ENCODE measurements around the gene KIRREL3. TPM values are rescaled to one million over a fixed set of nuclear protein-coding genes. Genes with fewer than 3 reads are reported as not detected.

Gene KIRREL3
- polyA plus RNA-seq, 1 donor = 2.1 TPM

- no peak for DNase-seq
Observed at GRCh38 chr11:126782810-126783209, 217.8 kb downstream of the KIRREL3 start.

GRCh38 chr11:126781942-126782341 is 218.6 kb downstream of the KIRREL3 start:
- DNase-seq = no peak

- DNase-seq = no peak
Observed at GRCh38 chr11:126776119-126776518, 224.5 kb downstream of the KIRREL3 start.

GRCh38 chr11:126772267-126772666 is 228.3 kb downstream of the KIRREL3 start:
- DNase-seq = no peak

GRCh38 chr11:126768702-126769101 is 231.9 kb downstream of the KIRREL3 start:
- DNase-seq = peak; percentile 34

- DNase-seq = no peak
Observed at GRCh38 chr11:126766440-126766839, 234.1 kb downstream of the KIRREL3 start.

GRCh38 chr11:126765196-126765595 is 235.4 kb downstream of the KIRREL3 start:
- no peak for DNase-seq

- no peak for DNase-seq
Observed at GRCh38 chr11:126764231-126764630, 236.3 kb downstream of the KIRREL3 start.

- DNase-seq = no peak
Observed at GRCh38 chr11:126756855-126757254, 243.7 kb downstream of the KIRREL3 start.

GRCh38 chr11:126756421-126756820 is 244.1 kb downstream of the KIRREL3 start:
- DNase-seq = no peak

GRCh38 chr11:126755526-126755925 is 245.0 kb downstream of the KIRREL3 start:
- DNase-seq = no peak

- no peak for DNase-seq
Observed at GRCh38 chr11:126754591-126755426, 245.8 kb downstream of the KIRREL3 start.

- no peak for DNase-seq
Observed at GRCh38 chr11:126753990-126754389, 246.6 kb downstream of the KIRREL3 start.

- DNase-seq = no peak
Observed at GRCh38 chr11:126751242-126751641, 249.3 kb downstream of the KIRREL3 start.

GRCh38 chr11:126748793-126749192 is 251.8 kb downstream of the KIRREL3 start:
- DNase-seq = no peak

GRCh38 chr11:126748100-126748791 is 252.3 kb downstream of the KIRREL3 start:
- DNase-seq = peak; percentile 81

- no peak for DNase-seq
Observed at GRCh38 chr11:126747315-126747714, 253.3 kb downstream of the KIRREL3 start.

- DNase-seq = no peak
Observed at GRCh38 chr11:126746443-126746842, 254.1 kb downstream of the KIRREL3 start.

- no peak for DNase-seq
Observed at GRCh38 chr11:126744699-126745098, 255.9 kb downstream of the KIRREL3 start.

- DNase-seq = no peak
Observed at GRCh38 chr11:126743628-126744027, 256.9 kb downstream of the KIRREL3 start.

GRCh38 chr11:126742582-126742981 is 258.0 kb downstream of the KIRREL3 start:
- no peak for DNase-seq

- no peak for DNase-seq
Observed at GRCh38 chr11:126740846-126741245, 259.7 kb downstream of the KIRREL3 start.

- no peak for DNase-seq
Observed at GRCh38 chr11:126739499-126740145, 260.9 kb downstream of the KIRREL3 start.

All from left kidney (tissue), 2 donors.